ENCODE results near the gene SLC7A1.

SLC7A1 gene

DNA sequence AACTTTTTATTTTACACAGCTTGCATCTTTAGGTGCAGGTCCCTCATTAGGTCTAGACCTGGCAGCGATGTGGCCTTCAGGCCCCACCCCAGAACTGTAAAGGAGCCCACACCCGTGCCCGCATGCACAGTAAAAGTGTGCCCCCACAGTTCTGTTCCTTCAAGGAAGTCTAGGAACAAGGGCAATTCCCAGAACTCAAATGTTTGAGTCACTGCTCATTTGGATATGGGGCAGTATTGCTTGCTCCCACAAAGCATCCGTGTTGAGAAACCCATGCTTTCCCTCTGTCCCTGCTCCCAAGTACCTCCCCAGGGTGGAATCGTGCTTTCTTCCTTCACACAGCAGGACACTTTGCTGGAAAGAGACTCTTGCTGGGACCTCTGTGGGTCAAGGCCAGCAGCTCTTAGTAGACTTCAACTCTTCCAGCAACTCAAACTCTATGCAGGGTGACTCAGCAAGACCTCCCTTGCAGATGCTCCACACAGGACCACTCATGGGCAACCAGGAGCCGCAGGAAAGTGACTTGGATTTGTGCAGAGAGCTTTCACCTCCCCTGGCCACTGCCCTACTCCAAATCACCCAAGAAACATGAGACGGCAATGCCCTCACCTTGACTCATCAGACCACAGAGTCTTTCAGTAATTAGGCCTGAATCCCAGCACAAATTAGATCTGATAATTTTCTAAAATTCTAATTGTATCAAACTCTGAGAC is 12.3 kb downstream of the SLC7A1 start:
- DNase-seq (ENCODE audit: low read depth) = no peak

DNA sequence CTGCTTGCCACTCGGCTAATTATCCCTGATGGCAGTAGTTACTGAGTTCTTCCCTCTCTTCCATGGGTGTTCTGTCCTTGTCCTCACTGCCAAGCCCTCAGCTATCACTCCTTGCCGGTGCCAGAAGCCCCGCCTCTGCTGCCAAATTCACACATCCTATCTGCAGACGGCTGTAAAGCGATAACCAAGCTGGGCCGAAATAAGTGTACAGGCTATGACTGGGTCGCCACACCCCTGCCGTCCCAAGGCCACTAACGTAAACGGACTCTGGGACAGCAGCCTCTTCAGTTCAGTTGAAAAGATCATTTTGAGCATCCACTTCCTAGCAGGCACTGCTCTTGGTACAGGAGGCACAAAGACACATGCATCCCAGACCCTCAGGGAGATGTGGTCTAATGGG is 13.3 kb downstream of the SLC7A1 start:
- no peak for DNase-seq (ENCODE audit: low read depth)

DNA sequence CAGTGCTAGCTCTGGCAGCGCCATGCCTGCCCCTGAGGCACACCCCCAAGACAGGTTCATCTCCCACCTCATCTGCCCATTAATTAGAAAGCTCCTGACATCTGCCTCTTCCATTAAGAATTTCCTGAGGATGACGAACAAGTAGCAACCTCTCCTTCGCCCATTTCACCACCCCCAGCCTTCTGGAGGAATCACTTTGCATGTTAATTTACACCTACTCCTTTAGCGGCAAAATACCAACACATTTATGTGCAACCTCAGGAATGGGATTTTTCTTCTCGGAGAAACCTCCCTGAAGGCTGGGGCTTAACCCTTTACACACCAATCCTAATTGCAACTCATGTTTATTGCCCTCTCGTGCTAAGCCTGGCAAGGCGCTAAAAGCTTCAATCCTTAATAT is 13.8 kb downstream of the SLC7A1 start:
- DNase-seq (ENCODE audit: low read depth) = no peak

DNA sequence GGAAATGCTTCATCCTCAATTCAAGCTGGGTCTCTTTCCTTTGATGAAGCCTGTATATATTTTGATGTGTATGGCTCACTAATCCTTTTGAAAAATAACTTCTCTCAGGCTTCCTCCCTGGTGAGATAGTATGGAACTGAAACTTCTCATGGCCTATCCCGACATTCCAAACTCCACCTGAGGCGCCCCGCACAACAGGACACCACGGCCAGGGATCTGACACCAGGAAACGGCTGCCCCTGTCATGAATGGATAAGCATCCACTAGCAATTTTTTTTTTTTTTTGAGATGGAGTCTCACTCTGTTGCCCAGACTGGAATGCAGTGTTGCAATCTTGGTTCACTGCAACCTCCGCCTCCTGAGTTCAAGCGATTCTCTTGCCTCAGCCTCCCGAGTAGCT is 16.4 kb downstream of the SLC7A1 start:
- DNase-seq (ENCODE audit: low read depth) = no peak

DNA sequence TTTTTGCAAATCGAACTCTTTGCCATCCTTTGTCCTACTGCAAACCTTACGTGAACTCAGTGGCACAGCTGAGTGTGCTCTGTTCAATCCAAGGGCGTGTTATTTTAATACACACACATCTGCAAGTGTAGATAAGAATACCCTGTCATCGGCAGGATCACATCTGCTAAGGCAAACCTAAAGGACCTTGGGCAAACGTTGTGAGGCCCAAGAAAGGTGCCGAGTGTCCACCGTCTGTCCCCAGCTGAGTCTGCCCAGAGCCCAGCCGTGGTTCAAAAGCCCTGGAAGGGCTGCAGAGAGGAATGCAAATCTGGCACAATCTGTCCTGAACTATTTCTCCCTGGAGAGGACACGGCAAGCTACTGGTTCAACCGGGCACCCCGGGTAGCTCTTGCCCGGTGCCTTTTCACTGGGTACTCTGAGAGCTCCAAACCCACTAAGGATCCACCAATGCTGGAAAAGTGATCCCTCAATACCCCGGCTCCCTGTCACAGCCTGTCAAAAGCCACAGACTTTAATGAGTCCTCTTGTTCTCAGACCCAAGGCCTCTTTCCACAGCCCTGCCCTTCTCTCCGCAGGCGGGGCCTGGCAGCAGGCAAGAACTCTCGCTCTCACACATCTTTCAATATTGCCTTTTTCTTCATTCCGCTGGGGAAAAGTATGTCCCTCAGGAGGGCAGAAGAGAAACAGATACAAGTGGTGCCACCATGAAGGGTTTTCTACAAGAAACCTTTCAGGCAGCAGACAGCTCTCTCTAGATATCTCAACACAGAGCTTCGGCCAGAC is 17.0 kb downstream of the SLC7A1 start:
- no peak for DNase-seq (ENCODE audit: low read depth)

DNA sequence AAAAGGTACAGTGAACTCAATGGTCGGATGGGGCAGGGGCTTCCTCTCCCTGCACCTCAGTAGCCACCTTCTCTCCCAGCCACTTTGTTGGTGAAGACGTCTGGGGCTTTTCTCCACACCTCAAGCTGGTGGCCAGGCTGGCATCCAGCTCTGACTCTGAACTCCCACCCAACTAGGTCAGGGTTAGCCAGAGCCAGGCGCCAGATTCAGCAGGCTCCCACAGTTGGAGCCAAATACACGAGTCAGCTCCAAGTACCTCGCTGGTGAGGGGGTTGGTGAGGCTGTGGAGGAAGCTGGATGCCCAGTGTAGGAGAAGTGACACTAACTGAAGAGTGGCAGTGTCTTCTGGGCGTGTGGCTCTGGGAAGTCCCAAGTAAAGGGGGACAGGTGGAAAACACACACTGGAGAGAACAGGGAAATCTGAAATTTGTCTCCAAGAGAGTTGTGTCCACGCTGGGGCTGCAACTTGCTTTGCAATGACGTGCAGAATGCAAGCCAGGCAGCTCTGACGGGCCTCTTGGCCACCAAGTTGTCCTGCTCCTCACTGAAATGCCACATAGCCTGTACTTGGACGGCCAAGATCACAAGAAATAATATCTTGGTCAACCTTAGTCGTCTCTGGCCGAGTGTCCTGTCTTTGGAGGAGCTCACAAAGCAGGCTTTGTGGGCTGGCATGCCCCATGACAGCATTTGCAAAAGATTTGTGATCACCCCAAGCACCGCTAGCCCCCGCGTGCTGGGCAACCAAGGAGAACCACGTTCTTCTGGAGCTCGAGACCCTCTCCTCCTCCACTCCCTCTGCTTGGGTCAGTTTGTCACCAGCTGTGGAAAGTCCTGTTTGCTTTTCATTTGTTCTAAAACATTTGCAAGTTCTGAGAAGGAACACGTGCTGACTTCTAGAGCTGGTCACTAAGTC is 18.1 kb downstream of the SLC7A1 start:
- no peak for DNase-seq (ENCODE audit: low read depth)

DNA sequence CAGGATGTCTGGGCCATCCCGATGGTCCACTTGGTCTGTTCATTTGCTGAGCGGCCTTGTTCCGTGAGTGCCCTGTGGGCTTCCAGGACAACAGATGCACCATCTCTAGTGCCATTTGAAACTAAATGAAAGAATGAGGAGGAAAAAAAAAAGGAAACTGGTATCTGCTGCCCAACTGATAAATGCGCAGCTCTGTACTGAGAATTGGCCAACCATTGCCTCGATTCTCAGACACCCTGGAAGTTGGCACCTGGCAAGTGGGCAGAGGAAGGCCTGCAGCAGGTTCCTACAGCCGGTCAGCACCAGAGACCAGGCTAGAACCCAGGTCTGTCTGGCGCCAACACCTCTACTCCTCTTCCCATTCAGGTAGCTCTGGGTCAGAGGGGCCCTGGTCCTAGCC is 18.9 kb downstream of the SLC7A1 start:
- DNase-seq (ENCODE audit: low read depth) = no peak

DNA sequence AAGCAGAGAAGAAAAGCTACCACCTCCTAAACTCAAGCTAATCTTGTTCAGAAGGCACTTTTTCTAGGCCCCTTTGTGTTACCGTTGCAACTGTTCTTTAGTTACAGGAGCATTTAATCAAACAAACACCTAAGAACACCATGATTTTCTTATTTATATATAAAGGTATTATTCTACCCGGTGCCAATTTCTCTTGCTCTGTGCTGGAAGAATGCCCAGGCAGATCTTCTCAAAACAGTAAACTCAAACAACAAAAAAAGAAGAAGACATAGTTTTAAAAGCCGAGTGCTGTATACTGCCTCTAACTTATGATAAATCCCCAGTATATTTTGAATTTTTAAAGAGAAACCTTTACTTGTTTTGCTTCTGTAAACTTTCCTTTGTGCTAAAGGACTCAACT is 20.4 kb downstream of the SLC7A1 start:
- no peak for DNase-seq (ENCODE audit: low read depth)

DNA sequence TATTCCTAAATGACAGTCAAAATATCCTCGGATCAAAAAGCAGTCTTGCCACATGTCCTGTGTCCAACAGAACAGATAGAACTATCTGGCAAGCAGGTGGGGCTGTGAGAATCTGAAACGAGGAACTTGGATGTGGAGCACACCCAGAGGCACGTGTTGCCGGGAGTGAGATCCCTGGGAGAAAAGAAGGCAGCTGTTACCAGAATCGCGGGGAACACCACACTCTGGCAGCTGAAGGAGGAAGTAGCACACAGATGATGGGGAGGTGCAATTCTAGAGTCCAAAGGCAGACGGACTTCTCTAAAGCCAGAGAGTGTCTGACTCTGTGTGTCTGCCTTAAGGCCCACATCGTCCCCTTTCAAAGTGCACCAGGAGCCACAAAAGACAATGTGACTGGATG is 22.3 kb downstream of the SLC7A1 start:
- DNase-seq (ENCODE audit: low read depth) = no peak

DNA sequence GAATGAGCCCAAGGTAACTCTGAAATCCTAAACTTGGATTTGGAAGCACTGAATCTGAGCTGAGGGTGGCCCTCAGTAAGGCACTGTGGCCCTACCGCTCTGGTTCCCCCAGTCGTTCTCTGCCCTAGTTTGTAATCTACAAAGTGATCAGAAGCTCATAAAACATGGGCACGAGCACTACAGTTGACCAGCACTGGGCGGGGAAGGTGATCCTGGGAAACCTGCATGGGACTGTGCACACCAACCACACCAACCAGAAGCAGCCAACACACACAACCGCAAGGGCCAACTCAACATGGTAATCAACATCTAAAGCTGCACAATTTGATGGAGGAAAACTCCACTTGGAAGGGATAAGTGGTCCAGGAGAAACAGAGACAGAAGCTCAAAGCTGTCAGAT is 22.9 kb downstream of the SLC7A1 start:
- DNase-seq (ENCODE audit: low read depth) = no peak

DNA sequence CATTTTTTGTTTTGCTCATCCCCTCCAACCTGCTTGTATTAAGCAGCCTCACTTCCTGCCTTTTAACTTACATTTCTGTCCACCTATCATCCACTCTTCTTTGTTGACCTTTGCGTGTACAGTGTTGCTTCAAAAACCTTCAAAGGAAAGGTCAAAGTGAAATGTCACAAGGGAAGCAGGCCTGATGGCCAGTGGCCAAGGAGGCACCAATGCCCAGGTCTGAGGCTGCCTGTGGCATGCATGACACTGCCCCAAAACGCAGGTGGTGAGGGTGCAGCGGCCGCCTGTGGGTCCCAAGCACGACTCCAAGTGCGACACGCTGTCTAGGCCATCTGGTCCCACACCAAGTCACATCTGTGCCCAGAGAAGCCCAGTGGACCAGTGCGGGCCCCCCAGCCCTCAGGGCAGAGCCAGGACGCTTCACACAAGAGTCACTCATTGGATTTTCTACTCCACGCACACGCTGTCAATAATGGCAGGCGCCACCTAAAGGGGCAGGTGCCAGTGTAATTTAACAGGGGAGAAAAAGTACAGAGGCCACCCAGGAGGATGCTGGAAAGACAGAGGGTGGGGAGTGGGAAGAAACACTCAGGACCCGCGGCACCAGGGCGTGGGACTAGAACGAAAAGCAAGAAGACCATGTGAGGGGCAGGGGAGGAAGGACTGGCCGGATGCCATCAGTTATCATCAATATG is 23.5 kb downstream of the SLC7A1 start:
- DNase-seq (ENCODE audit: low read depth) = no peak

DNA sequence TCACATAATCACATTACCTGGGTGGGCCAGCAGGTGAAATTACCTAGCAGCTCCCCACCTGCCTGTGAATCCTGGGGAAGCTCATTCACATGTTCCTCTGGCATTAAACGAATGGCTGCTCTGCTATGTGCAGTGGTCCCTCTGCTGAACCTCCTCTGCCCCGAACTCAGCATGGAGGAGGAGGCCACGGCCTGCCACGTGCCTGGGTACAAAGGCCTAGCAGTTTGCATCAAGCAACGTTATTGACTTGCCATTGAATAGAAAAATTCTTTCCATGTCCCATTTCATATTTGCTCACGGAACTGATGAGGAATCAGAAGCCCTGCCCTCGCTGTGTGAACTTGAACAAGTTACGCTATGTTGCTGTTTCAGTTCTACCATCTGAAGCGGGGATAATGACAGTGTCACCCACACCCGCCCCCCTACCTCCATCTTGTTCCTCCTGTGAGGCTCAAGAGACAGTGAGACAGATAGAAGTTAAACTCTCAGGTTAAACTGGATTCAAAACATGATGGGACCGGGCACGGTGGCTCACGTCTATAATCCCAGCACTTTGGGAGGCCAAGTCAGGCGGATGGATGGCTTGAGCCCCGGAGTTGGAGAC is 25.3 kb downstream of the SLC7A1 start:
- DNase-seq (ENCODE audit: low read depth) = no peak

DNA sequence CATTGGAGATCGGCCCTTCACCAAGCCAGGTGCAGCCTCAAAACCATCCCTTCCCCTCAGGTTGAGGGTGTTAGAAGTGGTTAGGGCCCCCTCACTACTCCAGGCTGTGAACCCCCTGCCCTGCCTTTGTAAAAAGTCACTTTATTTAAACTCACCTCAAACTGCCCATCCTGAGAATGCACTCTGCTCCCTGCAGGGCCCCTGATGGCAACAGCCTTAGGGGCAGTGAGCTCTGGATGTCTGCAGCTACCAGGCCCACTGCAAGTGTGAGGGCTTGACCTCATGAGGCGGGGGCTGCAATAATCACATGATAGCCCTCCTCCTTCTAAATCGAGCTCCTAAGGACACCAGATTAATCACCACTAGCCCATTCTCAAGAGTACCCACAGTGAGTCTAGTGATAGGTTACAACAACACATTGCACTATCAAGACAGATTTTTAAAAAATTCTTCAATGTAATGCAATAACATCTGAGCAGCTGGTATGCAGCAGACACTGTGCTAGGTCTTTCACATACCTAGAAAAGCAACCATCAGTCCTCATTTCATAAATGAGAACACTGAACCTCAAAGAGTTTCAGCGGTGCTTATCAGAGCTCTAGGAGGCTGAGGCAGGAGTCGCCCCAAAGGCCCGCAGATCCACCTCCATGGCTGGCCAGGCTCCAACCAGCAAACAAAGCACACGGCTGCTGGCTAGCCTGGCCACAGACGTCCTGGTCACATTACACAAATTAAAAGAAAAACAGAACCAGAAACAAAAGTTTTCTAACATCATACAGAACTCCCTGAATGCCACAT is 26.0 kb downstream of the SLC7A1 start:
- DNase-seq (ENCODE audit: low read depth) = no peak

DNA sequence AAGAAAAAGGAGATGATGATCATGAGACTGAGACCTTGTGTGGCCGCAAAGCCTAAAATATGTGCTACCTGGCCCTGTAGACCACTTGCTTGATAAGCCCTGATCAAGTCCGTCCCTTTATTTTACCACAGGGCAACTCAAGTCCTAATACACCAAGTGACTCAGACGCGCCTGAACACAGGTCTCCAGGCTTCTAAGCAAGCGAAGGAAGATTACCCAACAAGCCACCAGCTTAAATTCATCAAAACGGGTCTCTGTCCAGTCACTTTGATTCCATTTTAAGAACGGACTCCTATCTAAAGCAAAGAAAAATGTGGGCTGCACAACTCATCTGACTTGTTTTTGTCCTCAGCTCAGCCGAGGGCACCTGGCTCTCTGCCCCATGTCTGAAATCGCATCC is 26.8 kb downstream of the SLC7A1 start:
- DNase-seq (ENCODE audit: low read depth) = no peak

DNA sequence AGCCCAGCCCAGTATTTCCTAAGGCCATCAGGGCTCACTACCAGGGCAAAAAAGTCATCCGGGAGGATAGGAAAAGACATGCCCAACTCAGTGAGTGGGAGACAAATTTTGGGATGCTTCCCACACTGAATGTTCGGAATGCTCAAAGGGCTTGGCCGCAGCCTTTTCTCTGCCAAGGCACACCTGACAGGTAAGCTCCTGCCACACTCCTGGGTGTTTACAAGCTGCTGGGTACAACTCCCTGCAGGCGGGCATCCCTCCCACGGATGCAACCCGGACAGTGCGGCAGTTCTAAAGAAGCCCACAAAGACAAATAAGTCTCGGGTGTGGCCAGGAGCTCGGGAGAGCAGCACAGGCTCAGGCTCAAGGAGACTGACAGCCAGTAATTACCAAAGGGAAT is 28.1 kb downstream of the SLC7A1 start:
- DNase-seq (ENCODE audit: low read depth) = no peak

DNA sequence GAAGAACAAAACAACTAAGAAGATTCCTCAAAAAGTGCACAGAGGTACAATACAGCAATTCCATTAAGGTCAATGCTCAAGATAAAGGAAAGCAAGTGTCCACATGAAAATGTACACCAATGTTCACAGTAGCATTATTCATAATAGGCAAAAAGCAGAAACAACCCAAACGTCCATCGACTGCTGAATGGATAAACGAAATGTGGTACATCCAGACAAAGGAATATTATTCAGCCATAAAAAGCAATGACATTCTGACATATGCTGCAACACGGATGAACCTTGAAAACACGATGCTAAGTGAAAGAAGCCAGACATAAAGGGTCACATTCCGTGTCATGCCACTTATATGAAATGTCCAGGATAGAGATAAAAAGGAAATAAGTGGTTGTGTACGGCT is 29.3 kb downstream of the SLC7A1 start:
- no peak for DNase-seq (ENCODE audit: low read depth)

DNA sequence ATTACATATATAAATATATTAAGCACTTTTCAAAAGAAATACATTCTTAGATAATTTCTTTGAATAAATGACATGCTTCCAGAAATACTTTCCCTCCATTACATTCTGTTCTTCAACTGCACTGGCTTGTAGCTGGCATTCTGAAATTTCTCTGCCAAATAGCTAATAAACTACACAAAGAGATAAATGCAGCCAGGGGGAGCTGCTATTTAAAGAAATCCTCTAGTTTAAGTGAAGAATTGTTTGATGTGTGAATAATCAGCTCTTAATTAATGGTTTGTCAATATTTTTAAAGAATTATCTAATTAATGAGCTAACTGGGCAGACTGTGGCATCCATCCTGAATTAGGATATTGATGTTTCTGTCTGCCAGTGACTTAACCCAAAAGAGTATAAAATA is 30.7 kb downstream of the SLC7A1 start:
- DNase-seq (ENCODE audit: low read depth) = no peak

DNA sequence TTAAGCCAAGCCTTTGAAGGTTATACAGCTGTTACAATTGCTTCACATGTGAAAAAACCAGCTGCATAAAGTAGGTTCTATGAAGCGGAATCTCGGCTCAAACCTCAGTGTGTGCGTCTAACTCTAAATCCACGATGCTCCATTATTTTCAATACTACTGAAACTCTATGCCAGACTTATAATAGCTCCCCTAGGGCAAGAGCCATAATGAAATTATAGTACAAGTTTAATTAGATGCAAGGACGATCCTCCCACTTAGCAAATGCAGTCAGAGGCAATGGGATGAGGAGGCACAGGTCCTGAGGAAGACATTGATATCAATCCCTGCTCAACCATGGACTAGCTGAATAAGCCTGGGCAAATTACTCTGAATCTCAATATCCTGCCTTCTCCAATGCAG is 31.1 kb downstream of the SLC7A1 start:
- no peak for DNase-seq (ENCODE audit: low read depth)

DNA sequence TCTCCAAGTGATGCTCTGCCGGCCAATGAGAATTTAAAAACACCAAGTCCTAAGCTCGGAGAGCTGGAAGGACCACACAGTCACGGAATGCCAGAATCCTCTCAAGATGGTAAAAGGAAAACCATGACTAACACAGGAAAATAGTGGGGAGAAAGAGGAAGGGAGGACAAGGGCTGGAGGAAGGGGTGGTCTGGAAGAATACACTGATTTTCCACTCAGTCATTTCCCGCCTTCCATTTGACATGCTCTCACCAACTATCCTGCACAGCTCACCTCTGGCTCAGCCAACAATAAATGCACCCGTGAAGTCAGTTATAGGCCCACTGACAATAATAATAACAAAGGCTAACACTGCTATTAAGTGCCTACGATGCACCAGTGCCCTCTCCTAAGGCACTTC is 31.5 kb downstream of the SLC7A1 start:
- no peak for DNase-seq (ENCODE audit: low read depth)

DNA sequence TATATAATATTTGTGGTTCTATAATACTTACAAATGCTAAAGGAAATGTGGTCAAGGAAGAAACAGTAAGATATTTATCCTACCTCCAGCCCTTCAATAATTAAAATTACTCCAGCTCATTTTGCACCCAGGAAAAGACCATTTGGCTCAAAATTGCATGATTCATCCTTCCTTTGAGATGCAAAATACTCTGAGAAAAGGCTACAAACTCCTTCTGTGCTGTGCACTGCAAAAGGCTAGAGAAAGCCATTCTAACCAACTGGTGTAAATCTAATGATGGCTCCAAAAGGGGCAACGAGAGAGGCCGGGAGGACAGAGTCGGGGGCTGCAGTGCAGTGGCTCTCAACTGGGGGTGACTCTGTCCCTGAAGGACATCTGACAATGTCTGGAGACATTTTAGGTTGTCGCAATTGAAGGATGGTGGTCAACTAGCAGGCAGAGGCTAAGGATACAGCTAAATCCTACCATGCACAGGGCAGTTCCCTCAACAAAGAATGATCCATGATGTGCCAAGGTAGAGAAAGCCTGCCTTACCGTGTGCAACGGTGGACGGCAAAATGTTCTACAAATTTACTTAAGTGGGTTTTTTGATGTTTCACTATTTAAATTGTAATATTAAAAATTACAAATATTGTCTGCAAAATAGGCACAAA is 32.6 kb downstream of the SLC7A1 start:
- no peak for DNase-seq (ENCODE audit: low read depth)
